Measurements from ENCODE around the gene PGLYRP1.

Gene PGLYRP1

DNA sequence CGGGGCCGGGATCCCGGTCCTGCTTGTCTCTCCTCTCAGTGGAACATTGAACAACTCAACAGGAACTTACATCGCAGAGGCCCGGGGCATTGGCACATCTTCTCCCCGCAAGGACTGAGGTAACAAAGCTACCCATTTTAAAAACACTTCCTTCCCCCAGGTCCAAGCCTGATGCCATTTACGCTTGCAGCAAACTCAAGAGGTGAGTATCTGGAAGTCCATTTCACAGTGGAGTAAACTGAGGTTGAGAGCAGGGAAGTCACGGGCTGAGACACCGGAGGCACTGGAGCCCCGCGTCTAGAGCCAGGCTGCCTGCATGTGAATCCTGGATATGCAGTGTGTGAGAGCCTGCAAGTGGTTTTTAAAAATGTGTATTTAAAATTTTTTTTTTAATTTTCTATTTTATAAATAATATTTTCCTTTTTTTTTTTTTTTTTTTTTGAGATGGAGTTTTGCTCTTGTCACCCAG is 492 bp upstream of the PGLYRP1 start:
- DNase-seq (ENCODE audit: extremely low spot score), result no peak
- ChIA-PET POLR2A (no interaction called here), CTCF (interaction anchor here (0.7 kb wide), 1 partner anchor 494 kb away, joined by 3 read pairs; no protein-coding TSS in a partner anchor)
- no peak for TF ChIP-seq CTCF (IDR thresholded peaks at IDR 0.05; ENCODE audit: control extremely low read depth, extremely low read depth, low read depth, missing control alignments)

- DNase-seq (ENCODE audit: extremely low spot score), result peak; percentile 9
- TF ChIP-seq CTCF (IDR thresholded peaks at IDR 0.05; ENCODE audit: control extremely low read depth, extremely low read depth, low read depth, missing control alignments), result no peak
- ChIA-PET POLR2A (no interaction called here), CTCF (interaction anchor here (2.6 kb wide), 1 partner anchor 12 kb away, joined by 7 read pairs; no protein-coding TSS in a partner anchor)
These were observed 807 bp downstream of the PGLYRP1 start for GRCh38 chr19:46022061-46022430.

DNA sequence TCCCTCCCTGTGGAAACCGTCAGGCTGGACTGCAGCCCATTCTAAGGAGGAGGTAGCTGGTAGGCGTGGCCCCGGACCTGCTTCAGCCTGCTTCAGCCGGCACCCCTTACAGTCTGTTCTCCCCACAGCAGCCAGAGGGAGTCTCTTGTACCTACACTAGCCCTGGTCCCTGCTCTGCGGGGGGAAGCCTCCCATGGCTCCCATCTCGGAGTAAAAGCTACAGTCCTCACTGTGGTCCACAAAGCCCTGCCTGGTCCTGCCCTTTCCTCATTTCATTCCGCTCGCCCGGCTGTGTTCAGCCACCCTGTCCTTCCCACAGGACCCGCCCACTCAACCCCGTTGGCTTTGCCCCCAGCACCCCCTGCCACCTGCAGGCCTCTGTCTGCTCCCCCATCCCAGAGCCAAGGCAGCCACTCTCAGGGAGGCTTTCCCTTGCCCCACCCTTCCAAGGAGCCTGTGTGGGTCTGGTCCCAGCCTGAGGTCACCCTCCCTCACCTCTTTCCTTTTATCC is 1.3 kb downstream of the PGLYRP1 start:
- POLR2A ChIA-PET, result no interaction called here
- DNase-seq (ENCODE audit: extremely low spot score), result no peak
- TF ChIP-seq CTCF (IDR thresholded peaks at IDR 0.05; ENCODE audit: control extremely low read depth, extremely low read depth, low read depth, missing control alignments), result no peak
- CTCF ChIA-PET, result interaction anchor here (2.6 kb wide), 1 partner anchor 12 kb away, joined by 7 read pairs; no protein-coding TSS in a partner anchor

DNA sequence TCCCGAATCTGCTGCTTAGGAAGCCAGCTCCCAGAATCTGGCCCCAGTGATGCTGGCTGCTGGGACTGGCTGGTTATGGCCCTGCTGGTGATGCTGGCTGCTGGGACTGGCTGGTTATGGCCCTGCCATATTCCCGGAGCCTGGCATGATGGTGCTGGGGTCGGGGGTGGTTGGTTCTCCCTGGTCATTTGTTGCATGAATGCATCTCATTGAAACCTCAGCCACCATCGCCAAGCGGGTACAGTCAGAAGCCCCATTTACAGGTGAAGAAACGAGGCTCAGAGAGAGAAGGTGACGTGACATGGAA is 2.1 kb downstream of the PGLYRP1 start:
- no peak for DNase-seq (ENCODE audit: extremely low spot score)
- ChIA-PET POLR2A (no interaction called here), CTCF (interaction anchor here (2.6 kb wide), 1 partner anchor 11 kb away, joined by 7 read pairs; no protein-coding TSS in a partner anchor)
- TF ChIP-seq CTCF (IDR thresholded peaks at IDR 0.05; ENCODE audit: control extremely low read depth, extremely low read depth, low read depth, missing control alignments), result no peak

GRCh38 chr19:46019270-46019669 is 3.6 kb downstream of the PGLYRP1 start:
- POLR2A ChIA-PET, result interaction anchor here (0.5 kb wide), 1 partner anchor 137 kb away, joined by 3 read pairs; no protein-coding TSS in a partner anchor
- TF ChIP-seq CTCF (IDR thresholded peaks at IDR 0.05; ENCODE audit: control extremely low read depth, extremely low read depth, low read depth, missing control alignments), result no peak
- CTCF ChIA-PET, result interaction anchor here (0.8 to 4.3 kb wide), 6 partner anchors 9 to 172 kb away, joined by 3 to 43 read pairs (median 4); partner anchors contain the start of gene FOXA3
- DNase-seq (ENCODE audit: extremely low spot score), result no peak

- POLR2A ChIA-PET, result interaction anchor here (0.5 kb wide), 1 partner anchor 137 kb away, joined by 3 read pairs; no protein-coding TSS in a partner anchor
- DNase-seq (ENCODE audit: extremely low spot score), result no peak
- CTCF ChIA-PET, result interaction anchor here (0.8 to 4.3 kb wide), 7 partner anchors 9 to 173 kb away, joined by 3 to 43 read pairs (median 5); partner anchors contain the start of gene FOXA3
- no peak for TF ChIP-seq CTCF (IDR thresholded peaks at IDR 0.05; ENCODE audit: control extremely low read depth, extremely low read depth, low read depth, missing control alignments)
These were observed 4.1 kb downstream of the PGLYRP1 start for GRCh38 chr19:46018729-46019251.

Data from GM10248 (cell line).